Naive thymus-derived CD8-positive, alpha-beta T cell (primary cell): ENCODE results near the gene CNGA2. TPM values are rescaled to one million over a fixed set of nuclear protein-coding genes. Genes with fewer than 3 reads are reported as not detected.
"Not testable (repeated sequence)": the region's sequence is repeated elsewhere in the genome, so short reads cannot be mapped to it uniquely, and the experiment has no call there.

ENCODE experiments used
- ATAC-seq, 2 donors: fragments of 150-1000 bp; cut with Tn5 transposase in 1 of 2; sonication (Bioruptor Pico), chemical (Tn5 transposase) in 1 of 2; 1 replicate in 1 of 2; 2 replicates in 1 of 2; pipeline ENCODE4 v1.10.0; 2021; ENCODE audit warnings: mild to moderate bottlenecking in 2 of 2, moderate library complexity in 2 of 2
- POLR2A ChIA-PET: fragments of 350-600 bp; sonication (Branson Sonifier 250); formaldehyde crosslinking; loops from one replicate; lab custom pipeline; 2021; ENCODE audit warnings: antibody characterized with exemption; lab: Charles Lee
- DNase-seq, 10 donors: peaks; one replicate each; pipeline versions ENCODE4 v3.0.0 to v3.0.0-alpha.2; 2020 to 2022
- H3K27ac Mint-ChIP-seq, 10 donors: one replicate each; pipeline ENCODE4 v1.8.0; 2020 to 2022; ENCODE audit warnings: mild to moderate bottlenecking in 10 of 10, mixed read lengths in 10 of 10, moderate library complexity in 4 of 10, inconsistent platforms in 1 of 10
- H3K27me3 Mint-ChIP-seq, 5 donors: one replicate each; pipeline ENCODE4 v1.8.0; 2021 to 2022; ENCODE audit warnings: mixed read lengths in 5 of 5
- H3K36me3 Mint-ChIP-seq, 3 donors: one replicate each; pipeline ENCODE4 v1.8.0; 2020 to 2022; ENCODE audit warnings: mixed read lengths in 3 of 3, mild to moderate bottlenecking in 2 of 3, inconsistent platforms in 1 of 3
- H3K4me1 Mint-ChIP-seq, 4 donors: one replicate each; pipeline ENCODE4 v1.8.0; 2021 to 2022; ENCODE audit warnings: mixed read lengths in 4 of 4
- H3K4me3 Mint-ChIP-seq, 10 donors: one replicate each; pipeline ENCODE4 v1.8.0; 2020 to 2022; ENCODE audit warnings: mild to moderate bottlenecking in 10 of 10, mixed read lengths in 10 of 10, moderate library complexity in 6 of 10, inconsistent platforms in 1 of 10
- H3K9me3 Mint-ChIP-seq, 9 donors: one replicate each; pipeline ENCODE4 v1.8.0; 2020 to 2022; ENCODE audit warnings: mixed read lengths in 9 of 9, mild to moderate bottlenecking in 3 of 9, inconsistent platforms in 1 of 9, moderate library complexity in 1 of 9
- polyA plus RNA-seq, 3 donors: library from polyadenylated mRNA; unstranded; fragments of 300-500 nt; fragmentation: Illumina TruSeq; gene quantifications; one replicate each; pipeline ENCODE4 v1.2.3, GENCODE V29; 2021
- total RNA-seq, 8 experiments: library from RNA in 2 of 8; stranded (reverse) in 2 of 8; gene quantifications; one replicate each; pipeline ENCODE4 v1.2.3 and lab custom pipeline; 2021 to 2026

Gene CNGA2
- not detected for total RNA-seq
- not detected for polyA plus RNA-seq
- 0 reads per million in 6 experiments for total RNA-seq (lab: John Stamatoyannopoulos, UW)

DNA sequence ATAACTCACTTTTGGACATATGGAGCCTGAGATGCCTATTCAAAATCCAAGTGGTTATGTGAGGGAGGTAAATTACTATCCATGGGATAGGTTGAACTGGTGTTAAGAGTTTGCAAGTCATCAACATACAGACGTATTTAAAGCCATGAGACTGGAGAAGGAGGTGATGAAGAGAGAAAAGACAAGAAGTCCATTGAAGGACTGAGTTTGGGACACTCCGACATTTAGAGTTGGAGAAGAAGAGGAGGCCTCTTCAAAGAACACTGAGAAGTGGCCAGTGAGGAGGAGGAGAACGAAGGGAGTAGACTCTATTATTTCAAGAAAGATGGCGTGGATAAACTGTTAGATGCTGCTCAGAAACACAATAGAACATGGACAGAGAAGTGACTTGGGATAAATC lies at the start of gene CNGA2:
TSS of gene CNGA2 (plus strand) at position 301 of the 400 bp plus-strand sequence. CDS start 3,738 bp downstream, outside the sequence.
- POLR2A ChIA-PET, result no interaction called here
- no peaks in the 10 kb centered on the region for H3K4me1 Mint-ChIP-seq
- ATAC-seq, result no peak
- no peak within 1 kb of the TSS for H3K4me3 Mint-ChIP-seq
- no peak within 1 kb of the TSS for H3K27ac Mint-ChIP-seq
- DNase-seq, result no peak
- no peaks in the 10 kb centered on the region for H3K36me3 Mint-ChIP-seq
- no peaks in the 10 kb centered on the region for H3K9me3 Mint-ChIP-seq
- peaks cover 4 to 44% (median 10%) of the 10 kb centered on the region in 5 donors for H3K27me3 Mint-ChIP-seq

DNA sequence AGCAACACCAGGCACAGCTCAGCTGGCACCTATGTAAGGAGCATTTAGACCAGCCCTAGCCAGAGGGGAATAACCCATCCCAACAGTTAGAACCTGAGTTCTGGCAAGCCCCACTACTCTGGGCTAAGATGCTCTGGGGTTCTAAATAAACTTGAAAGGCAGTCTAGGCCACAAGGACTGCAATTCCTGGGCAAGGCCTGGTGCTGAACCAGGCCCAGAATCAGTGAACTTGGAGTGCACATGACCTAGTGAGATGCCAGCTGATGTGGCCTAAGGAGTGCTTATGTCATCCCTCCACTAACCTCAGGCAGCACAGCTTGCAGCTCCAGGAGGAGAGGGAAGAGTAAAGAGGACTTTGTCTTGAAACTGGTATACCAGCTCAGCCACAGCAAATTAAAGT lies 46.9 kb upstream of the CNGA2 start:
- H3K36me3 Mint-ChIP-seq, result no peaks in the 10 kb centered on the region
- DNase-seq (no peak), ATAC-seq (no peak)
- POLR2A ChIA-PET, result no interaction called here
- H3K4me1 Mint-ChIP-seq, result peaks cover 0 to 5% (median 1%) of the 10 kb centered on the region in 4 donors
- H3K27ac Mint-ChIP-seq, result no peak overlapping the region
- H3K4me3 Mint-ChIP-seq, result no peak overlapping the region
- H3K9me3 Mint-ChIP-seq, result no peaks in the 10 kb centered on the region
- peaks cover 0 to 10% (median 4%) of the 10 kb centered on the region in 5 donors for H3K27me3 Mint-ChIP-seq

DNA sequence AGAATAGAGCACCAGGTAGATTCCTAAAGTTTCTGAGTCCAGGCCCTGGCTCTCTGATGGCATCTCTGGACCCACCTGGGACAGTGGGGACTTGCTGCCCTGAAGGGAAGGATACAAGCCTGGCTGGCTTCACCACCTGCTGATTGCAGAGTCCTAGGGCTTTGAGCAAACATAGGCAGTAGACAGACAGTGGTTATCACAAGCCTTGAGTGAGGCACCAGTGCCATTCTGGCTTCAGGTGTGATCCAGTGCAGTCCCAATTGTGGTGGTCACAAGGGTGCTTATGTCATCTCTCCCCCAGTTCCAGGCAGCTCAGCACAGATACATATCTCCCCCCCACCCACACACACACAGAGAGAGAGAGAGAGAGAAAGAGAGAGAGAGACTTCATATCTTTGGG lies 45.9 kb upstream of the CNGA2 start:
- no peaks in the 10 kb centered on the region for H3K36me3 Mint-ChIP-seq
- no peaks in the 10 kb centered on the region for H3K9me3 Mint-ChIP-seq
- H3K27ac Mint-ChIP-seq, result no peak overlapping the region
- H3K4me3 Mint-ChIP-seq, result no peak overlapping the region
- H3K27me3 Mint-ChIP-seq, result peaks cover 2 to 8% (median 6%) of the 10 kb centered on the region in 5 donors
- DNase-seq (no peak), ATAC-seq (no peak)
- peaks cover 0 to 2% (median under 1%) of the 10 kb centered on the region in 4 donors for H3K4me1 Mint-ChIP-seq
- POLR2A ChIA-PET, result no interaction called here

DNA sequence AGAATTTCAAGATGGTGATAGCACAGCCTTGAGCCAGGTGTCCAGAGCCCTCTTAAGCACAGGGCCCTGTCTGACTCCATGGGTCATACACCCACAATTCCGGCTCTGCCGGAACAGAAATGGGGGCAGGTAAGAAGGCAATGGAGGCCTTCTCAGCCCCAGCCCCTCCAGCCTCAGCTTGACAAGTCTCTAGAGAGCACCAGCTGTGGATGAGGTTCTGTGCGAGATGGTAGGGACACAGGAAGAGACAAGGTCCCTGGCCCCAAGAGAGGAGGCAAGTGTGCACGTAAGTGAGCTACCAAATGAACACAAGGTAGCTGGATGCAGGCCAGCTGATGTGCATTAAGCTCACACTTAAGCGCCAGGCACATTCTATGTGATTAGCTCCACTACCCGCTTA lies 41.7 kb upstream of the CNGA2 start:
- H3K9me3 Mint-ChIP-seq, result no peaks in the 10 kb centered on the region

DNA sequence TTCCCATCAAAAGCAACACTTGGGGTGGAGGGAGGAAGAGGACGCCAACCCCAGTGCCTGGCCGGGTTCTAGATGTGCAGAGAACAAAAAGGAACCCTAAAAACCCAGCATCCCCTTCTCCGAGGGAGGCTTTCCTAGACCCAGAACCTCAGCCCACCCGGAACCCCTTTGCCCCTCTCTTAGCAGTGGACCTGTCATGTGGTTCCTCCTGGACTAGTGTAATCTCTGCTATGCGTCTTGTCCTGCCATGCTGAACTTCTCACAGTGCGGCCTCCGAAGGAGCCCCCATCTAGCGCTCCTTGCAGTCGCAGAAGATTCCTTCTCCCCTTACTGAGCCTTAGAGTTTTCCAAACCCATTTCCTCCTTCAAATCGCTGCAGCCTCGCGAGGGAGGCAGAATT lies 40.4 kb upstream of the CNGA2 start:
- POLR2A ChIA-PET, result no interaction called here
- H3K27ac Mint-ChIP-seq, result no peak overlapping the region
- DNase-seq (no peak), ATAC-seq (no peak)
- no peak overlapping the region for H3K4me3 Mint-ChIP-seq
- H3K27me3 Mint-ChIP-seq, result peaks cover 6 to 40% (median 17%) of the 10 kb centered on the region in 5 donors
- H3K4me1 Mint-ChIP-seq, result peaks cover 0 to 5% (median under 1%) of the 10 kb centered on the region in 4 donors
- no peaks in the 10 kb centered on the region for H3K36me3 Mint-ChIP-seq
- H3K9me3 Mint-ChIP-seq, result no peaks in the 10 kb centered on the region

More for the DNA sequence above, 41.7 kb upstream of the CNGA2 start:
- Mint-ChIP-seq H3K27me3 (peaks cover 6 to 39% (median 17%) of the 10 kb centered on the region in 5 donors), H3K36me3 (no peaks in the 10 kb centered on the region), H3K27ac (peak overlapping the region in 1 of 10 donors; percentile 70), H3K4me3 (no peak overlapping the region), H3K4me1 (peaks cover 0 to 5% (median under 1%) of the 10 kb centered on the region in 4 donors)
- ATAC-seq, result no peak
- POLR2A ChIA-PET, result no interaction called here
- no peak for DNase-seq

DNA sequence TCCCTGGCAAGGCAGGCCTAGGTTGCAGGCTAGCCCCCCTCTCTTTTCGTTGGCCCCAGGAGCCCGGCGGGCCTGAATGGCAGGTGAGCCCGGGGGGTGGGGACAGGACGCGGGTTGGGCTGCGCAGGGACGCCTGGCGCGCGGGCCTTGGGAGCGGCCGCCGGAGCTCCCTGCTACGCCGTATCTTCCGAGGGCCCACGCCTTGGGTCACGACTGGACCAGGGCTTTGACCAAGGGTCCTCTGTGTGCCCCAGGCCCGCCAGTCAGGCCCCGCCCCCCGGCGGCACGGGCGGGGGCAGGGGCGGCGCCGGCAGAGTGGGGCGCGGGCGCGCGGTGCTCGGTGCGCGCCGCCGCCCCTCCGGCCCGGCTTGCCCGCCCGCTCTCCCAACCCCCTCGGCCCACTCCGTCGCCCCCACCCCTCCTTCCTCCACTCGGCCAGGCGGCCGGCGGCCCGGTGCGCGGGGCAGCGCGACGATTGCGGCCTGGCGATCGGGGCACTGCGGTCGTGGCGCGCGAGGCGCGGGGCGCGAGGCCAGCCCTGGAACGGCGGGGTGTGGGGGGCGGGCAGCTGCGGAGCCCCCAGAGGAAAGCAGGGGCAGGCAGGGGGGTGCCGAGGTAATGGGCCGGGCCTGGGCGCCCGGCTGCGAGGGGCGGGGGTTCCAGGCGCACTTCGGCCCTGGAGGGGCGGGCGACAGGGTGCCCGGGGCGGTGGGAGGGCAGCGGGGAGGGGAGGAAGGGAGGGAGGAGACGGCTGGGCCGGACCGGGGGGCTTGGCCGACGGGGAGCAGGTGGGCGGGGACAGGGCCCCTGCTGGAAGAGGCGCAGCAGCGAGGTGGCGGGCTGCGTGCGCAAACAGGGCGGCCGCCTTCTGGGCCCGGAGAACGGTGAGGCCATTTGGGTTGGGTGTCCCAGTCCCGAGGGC lies 39.6 kb upstream of the CNGA2 start, which contains the start of gene PRRG3:
TSS of gene PRRG3 (plus strand) at position 798 of the 922 bp plus-strand sequence. CDS start 3,357 bp downstream, outside the sequence.
- ATAC-seq (no peak), DNase-seq (no peak)
- Mint-ChIP-seq H3K4me3 (no peak within 1 kb of the TSS), H3K27ac (no peak within 1 kb of the TSS), H3K4me1 (peaks cover 0 to 5% (median under 1%) of the 10 kb centered on the region in 4 donors), H3K27me3 (peaks cover 6 to 40% (median 20%) of the 10 kb centered on the region in 5 donors), H3K36me3 (no peaks in the 10 kb centered on the region), H3K9me3 (no peaks in the 10 kb centered on the region)
- POLR2A ChIA-PET, result no interaction called here

DNA sequence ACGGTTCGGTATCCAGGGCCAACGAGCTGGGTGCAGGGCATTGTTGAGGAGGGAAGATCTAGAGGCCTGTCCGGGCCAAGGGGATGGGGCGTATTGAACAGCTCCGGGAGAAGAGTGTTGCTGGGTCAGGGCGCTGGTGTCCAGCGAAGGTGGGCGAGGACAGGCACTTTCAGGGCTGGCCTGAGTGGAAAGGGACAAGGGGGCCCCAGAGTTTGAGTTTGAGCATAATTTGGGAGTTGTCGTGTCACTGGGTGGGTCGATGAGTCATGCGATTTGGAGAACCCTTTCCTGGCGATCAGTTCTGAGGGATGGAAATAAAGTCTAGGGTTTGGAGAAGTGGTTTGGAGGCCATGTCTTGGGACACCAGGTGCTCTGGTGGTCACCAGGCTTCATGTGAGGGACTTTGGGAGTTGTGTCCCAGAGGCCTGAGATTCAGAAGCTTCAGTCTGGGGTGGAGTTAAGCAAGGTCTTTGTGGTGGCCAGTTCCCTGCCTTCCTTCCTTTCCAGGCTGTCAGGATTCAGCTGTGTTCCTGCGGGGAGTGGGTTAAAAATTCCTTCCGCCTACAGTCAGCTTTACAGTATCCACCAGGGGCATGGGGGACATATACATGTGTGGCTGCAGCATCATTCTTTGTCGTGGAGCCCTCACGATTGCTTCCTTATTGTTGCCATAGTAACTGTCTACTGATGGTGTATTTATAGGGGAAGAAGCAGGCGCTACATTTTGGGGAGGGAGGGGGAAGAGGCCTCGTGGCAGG lies 38.8 kb upstream of the CNGA2 start:
- H3K4me3 Mint-ChIP-seq, result no peak overlapping the region
- DNase-seq (no peak), ATAC-seq (no peak)
- H3K36me3 Mint-ChIP-seq, result no peaks in the 10 kb centered on the region
- no peaks in the 10 kb centered on the region for H3K9me3 Mint-ChIP-seq
- POLR2A ChIA-PET, result no interaction called here
- no peak overlapping the region for H3K27ac Mint-ChIP-seq
- peaks cover 6 to 40% (median 20%) of the 10 kb centered on the region in 5 donors for H3K27me3 Mint-ChIP-seq
- H3K4me1 Mint-ChIP-seq, result peaks cover 0 to 5% (median under 1%) of the 10 kb centered on the region in 4 donors

DNA sequence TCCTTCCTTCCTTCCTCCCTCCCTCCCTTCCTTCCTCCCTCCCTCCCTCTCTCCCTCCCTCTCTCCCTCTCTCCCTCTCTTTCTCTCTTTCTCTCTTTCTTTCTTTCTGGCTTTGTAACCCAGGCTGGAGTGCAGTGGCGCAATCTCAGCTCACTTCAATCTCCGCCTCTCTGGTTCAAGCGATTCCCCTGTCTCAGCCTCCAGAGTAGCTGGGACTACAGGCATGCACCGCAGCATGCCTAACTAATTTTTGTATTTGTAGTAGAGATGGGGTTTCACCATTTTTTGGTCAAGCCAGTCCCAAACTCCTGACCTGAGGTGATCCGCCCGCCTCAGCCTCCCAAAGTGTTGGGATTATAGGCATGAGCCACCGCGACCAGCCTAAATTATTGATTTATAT lies 37.5 kb upstream of the CNGA2 start:
- ATAC-seq, H3K4me1 Mint-ChIP-seq, H3K27ac Mint-ChIP-seq, DNase-seq, H3K36me3 Mint-ChIP-seq, POLR2A ChIA-PET, H3K9me3 Mint-ChIP-seq, H3K4me3 Mint-ChIP-seq: not testable (repeated sequence)
- peaks cover 6 to 40% (median 20%) of the 10 kb centered on the region in 5 donors for H3K27me3 Mint-ChIP-seq

DNA sequence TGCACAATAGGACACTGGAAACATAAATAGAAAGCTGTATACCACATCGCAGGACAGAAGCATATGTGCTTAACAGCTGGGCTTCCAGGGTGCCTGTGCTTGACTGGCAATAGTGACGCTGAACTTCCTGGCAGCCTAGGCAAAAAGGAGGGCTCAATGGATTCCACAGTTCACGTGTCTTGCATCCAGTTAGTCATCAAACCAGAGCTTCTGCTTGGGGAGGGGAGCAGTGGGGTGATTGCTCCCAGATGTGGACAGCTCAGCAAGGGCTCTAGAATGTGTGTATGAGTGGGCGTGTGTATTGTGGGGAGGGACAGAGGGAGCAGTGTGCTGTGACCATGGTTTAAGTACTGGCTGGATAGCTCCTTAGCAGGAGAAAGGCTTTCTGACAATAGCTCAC lies 37.0 kb upstream of the CNGA2 start:
- ATAC-seq, result no peak
- peaks cover 6 to 40% (median 20%) of the 10 kb centered on the region in 5 donors for H3K27me3 Mint-ChIP-seq
- H3K36me3 Mint-ChIP-seq, result no peaks in the 10 kb centered on the region
- no peak overlapping the region for H3K4me3 Mint-ChIP-seq
- H3K27ac Mint-ChIP-seq, result no peak overlapping the region
- no peaks in the 10 kb centered on the region for H3K9me3 Mint-ChIP-seq
- H3K4me1 Mint-ChIP-seq, result peaks cover 0 to 5% (median under 1%) of the 10 kb centered on the region in 4 donors
- POLR2A ChIA-PET, result no interaction called here
- no peak for DNase-seq

DNA sequence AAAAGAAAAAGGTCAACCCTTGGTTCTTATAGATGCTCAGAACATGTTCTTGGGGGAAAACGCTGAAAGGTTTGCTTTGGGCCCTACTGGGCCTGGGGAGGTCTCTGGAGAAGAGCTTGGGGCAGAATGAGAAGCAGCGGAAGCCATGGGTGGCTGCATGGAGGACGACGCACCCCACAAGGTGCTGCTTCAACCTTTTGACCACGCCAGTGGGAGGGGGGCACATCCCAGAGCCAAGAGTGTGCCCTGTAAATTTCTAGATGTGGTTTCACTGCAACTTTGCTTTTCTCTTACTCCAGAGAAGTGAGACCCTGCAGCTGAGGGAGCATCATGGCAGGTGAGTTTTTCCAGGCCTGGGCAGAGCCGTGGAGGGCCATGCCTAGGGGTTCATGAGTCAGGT lies 36.1 kb upstream of the CNGA2 start:
- POLR2A ChIA-PET, result no interaction called here

DNA sequence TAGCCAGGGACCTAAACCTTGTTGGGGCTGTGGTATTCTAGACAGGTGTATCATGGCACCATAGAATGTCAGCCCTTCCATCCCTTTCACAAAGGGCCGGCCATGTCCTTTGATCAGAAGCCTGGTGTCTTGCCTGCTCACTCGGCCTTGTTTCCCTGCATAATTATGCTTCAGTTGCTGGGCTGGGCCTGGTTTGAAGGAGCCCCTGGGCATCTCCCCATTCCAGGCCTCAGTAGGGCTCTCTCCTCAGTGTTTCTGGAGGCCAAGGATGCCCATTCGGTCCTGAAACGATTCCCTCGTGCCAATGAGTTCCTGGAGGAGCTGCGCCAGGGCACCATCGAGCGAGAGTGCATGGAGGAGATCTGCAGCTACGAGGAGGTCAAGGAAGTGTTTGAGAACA lies 34.8 kb upstream of the CNGA2 start:
- peaks cover 3 to 28% (median 12%) of the 10 kb centered on the region in 5 donors for H3K27me3 Mint-ChIP-seq
- ATAC-seq, result no peak
- H3K27ac Mint-ChIP-seq, result no peak overlapping the region
- DNase-seq, result no peak
- H3K4me1 Mint-ChIP-seq, result peaks cover 0 to 4% (median 0%) of the 10 kb centered on the region in 4 donors
- H3K9me3 Mint-ChIP-seq, result no peaks in the 10 kb centered on the region
- no peak overlapping the region for H3K4me3 Mint-ChIP-seq
- H3K36me3 Mint-ChIP-seq, result no peaks in the 10 kb centered on the region
- POLR2A ChIA-PET, result no interaction called here

More for the DNA sequence above, 36.1 kb upstream of the CNGA2 start:
- DNase-seq, result no peak
- no peaks in the 10 kb centered on the region for H3K9me3 Mint-ChIP-seq
- no peak for ATAC-seq
- peaks cover 3 to 34% (median 17%) of the 10 kb centered on the region in 5 donors for H3K27me3 Mint-ChIP-seq
- H3K27ac Mint-ChIP-seq, result no peak overlapping the region
- H3K36me3 Mint-ChIP-seq, result no peaks in the 10 kb centered on the region
- peaks cover 0 to 5% (median 0%) of the 10 kb centered on the region in 4 donors for H3K4me1 Mint-ChIP-seq
- no peak overlapping the region for H3K4me3 Mint-ChIP-seq

DNA sequence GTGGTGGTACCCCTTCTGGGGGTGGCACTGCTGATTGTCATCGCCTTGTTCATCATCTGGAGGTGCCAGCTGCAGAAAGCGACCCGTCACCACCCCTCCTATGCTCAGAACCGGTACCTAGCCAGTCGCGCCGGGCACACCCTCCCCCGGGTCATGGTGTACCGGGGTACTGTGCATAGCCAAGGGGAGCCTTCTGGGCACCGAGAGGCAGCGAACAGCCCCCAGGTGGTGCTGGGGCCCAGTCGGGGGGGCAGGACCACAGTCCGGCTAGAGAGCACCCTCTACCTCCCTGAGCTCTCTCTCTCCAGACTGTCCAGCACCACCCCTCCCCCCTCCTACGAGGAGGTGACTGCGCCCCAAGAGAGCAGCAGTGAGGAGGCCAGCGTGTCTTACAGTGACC lies 34.0 kb upstream of the CNGA2 start:
- POLR2A ChIA-PET, result no interaction called here
- H3K27me3 Mint-ChIP-seq, result peaks cover 2 to 24% (median 11%) of the 10 kb centered on the region in 5 donors
- H3K4me3 Mint-ChIP-seq, result no peak overlapping the region
- DNase-seq (no peak), ATAC-seq (no peak)
- no peaks in the 10 kb centered on the region for H3K36me3 Mint-ChIP-seq
- no peaks in the 10 kb centered on the region for H3K9me3 Mint-ChIP-seq
- H3K4me1 Mint-ChIP-seq, result peaks cover 0 to 2% (median 0%) of the 10 kb centered on the region in 4 donors
- H3K27ac Mint-ChIP-seq, result no peak overlapping the region
